ENCODE measurements around the gene SFSWAP. TPM values are rescaled to one million over a fixed set of nuclear protein-coding genes. Genes with fewer than 3 reads are reported as not detected.
"Not testable (repeated sequence)": the region's sequence is repeated elsewhere in the genome, so short reads cannot be mapped to it uniquely, and the experiment has no call there.

SFSWAP gene
- total RNA-seq, 4 donors from 2014 or later, result 29.9 to 64.7 (median 45.3) TPM

- no peak for TF ChIP-seq CTCF (IDR thresholded peaks at IDR 0.05)
- ATAC-seq (ENCODE audit: low FRiP score), result no peak
- no peak for DNase-seq (ENCODE audit: low spot score)
These were observed 89.8 kb downstream of the SFSWAP start for GRCh38 chr12:131800594-131801135.

GRCh38 chr12:131801254-131801866, 90.5 kb downstream of the SFSWAP start:
- no peak for ATAC-seq (ENCODE audit: low FRiP score)
- no peak for TF ChIP-seq CTCF (IDR thresholded peaks at IDR 0.05)
- DNase-seq (ENCODE audit: low spot score), result no peak

GRCh38 chr12:131803961-131804521, 93.2 kb downstream of the SFSWAP start:
- no peak for TF ChIP-seq CTCF (IDR thresholded peaks at IDR 0.05)
- no peak for DNase-seq (ENCODE audit: low spot score)
- ATAC-seq (ENCODE audit: low FRiP score), result peak; percentile 45

GRCh38 chr12:131805421-131805820, 94.5 kb downstream of the SFSWAP start:
- ATAC-seq (ENCODE audit: low FRiP score), result no peak

GRCh38 chr12:131806674-131807073, 95.8 kb downstream of the SFSWAP start:
- DNase-seq (ENCODE audit: low spot score) (no peak), ATAC-seq (ENCODE audit: low FRiP score) (no peak)
- no peak for TF ChIP-seq CTCF (IDR thresholded peaks at IDR 0.05)

More at GRCh38 chr12:131805421-131805820, 94.5 kb downstream of the SFSWAP start:
- TF ChIP-seq CTCF (IDR thresholded peaks at IDR 0.05), result no peak
- no peak for DNase-seq (ENCODE audit: low spot score)

- no peak for ATAC-seq (ENCODE audit: low FRiP score)
- no peak for TF ChIP-seq CTCF (IDR thresholded peaks at IDR 0.05)
- DNase-seq (ENCODE audit: low spot score), result no peak
These were observed 98.0 kb downstream of the SFSWAP start for GRCh38 chr12:131808744-131809371.

- not testable (repeated sequence) for DNase-seq (ENCODE audit: low spot score); ATAC-seq (ENCODE audit: low FRiP score)
These were observed 98.8 kb downstream of the SFSWAP start for GRCh38 chr12:131809476-131810254.
